Keratinocyte (primary cell): Measurements from ENCODE around the gene CD27. TPM values are rescaled to one million over a fixed set of nuclear protein-coding genes. Genes with fewer than 3 reads are reported as not detected.

ENCODE experiments used
- DNase-seq: peaks from one replicate; pipeline ENCODE4 v3.0.0-alpha.2; 2011; ENCODE audit warnings: low read depth, missing footprints, low spot score
- FAIRE-seq: peaks from 2 replicates; lab custom pipeline; 2011; peaks lifted over from hg19 to GRCh38; lab: Jason Lieb, UNC
- H2AFZ ChIP-seq: 2 replicates; pipeline ENCODE4 v1.6.0; 2012; ENCODE audit warnings: low read length, control low read depth, inconsistent platforms; ENCODE audit not compliant: control insufficient read depth
- H3K27ac ChIP-seq: 2 replicates; pipeline ENCODE4 v1.5.1; 2011; ENCODE audit warnings: low read length; ENCODE audit not compliant: control insufficient read depth, insufficient read depth
- H3K27me3 ChIP-seq: 3 replicates; pipeline ENCODE4 v1.6.0; 2011; ENCODE audit warnings: low read length; ENCODE audit not compliant: control insufficient read depth, insufficient read depth; ENCODE audit errors: extremely low read depth
- H3K36me3 ChIP-seq, 2 experiments: 2 replicates in 1 of 2; 3 replicates in 1 of 2; pipeline ENCODE4 v1.5.1; 2011; ENCODE audit warnings: low read length in 2 of 2, mild to moderate bottlenecking in 1 of 2; ENCODE audit not compliant: control insufficient read depth in 2 of 2, insufficient read depth in 2 of 2; ENCODE audit errors: extremely low read depth in 1 of 2
- H3K4me1 ChIP-seq: 3 replicates; pipeline ENCODE4 v1.5.1; 2011; ENCODE audit warnings: low read length; ENCODE audit not compliant: control insufficient read depth, insufficient read depth; ENCODE audit errors: extremely low read depth
- H3K4me2 ChIP-seq: 3 replicates; pipeline ENCODE4 v1.6.0; 2011; ENCODE audit warnings: low read depth, low read length; ENCODE audit not compliant: control insufficient read depth, insufficient read depth; ENCODE audit errors: extremely low read depth
- H3K4me3 ChIP-seq, 3 experiments: fragments of 200-600 bp in 1 of 3; sonication (generic) in 1 of 3; 2 replicates in 2 of 3; 3 replicates in 1 of 3; pipeline ENCODE4 v1.5.1; 2011 to 2016; ENCODE audit warnings: low read length in 3 of 3, mild to moderate bottlenecking in 3 of 3, control low read depth in 2 of 3, inconsistent platforms in 1 of 3, low read depth in 1 of 3, mixed read lengths in 1 of 3, mixed run types in 1 of 3, moderate library complexity in 1 of 3; ENCODE audit not compliant: control insufficient read depth in 2 of 3, insufficient read depth in 2 of 3; ENCODE audit errors: extremely low read depth in 1 of 3
- H3K79me2 ChIP-seq: 2 replicates; pipeline ENCODE4 v1.6.0; 2012; ENCODE audit warnings: low read length; ENCODE audit not compliant: control insufficient read depth, insufficient read depth
- H3K9ac ChIP-seq: 3 replicates; pipeline ENCODE4 v1.6.0; 2011; ENCODE audit warnings: low read length; ENCODE audit not compliant: control insufficient read depth, insufficient read depth; ENCODE audit errors: extremely low read depth
- H3K9me1 ChIP-seq: 3 replicates; pipeline ENCODE4 v1.6.0; 2011; ENCODE audit warnings: low read length; ENCODE audit not compliant: control insufficient read depth, insufficient read depth; ENCODE audit errors: extremely low read depth
- H3K9me3 ChIP-seq: 2 replicates; pipeline ENCODE4 v1.5.1; 2012; ENCODE audit warnings: low read depth, low read length; ENCODE audit not compliant: control insufficient read depth
- H4K20me1 ChIP-seq: 3 replicates; pipeline ENCODE4 v1.6.0; 2011; ENCODE audit warnings: low read length; ENCODE audit not compliant: control insufficient read depth, insufficient read depth; ENCODE audit errors: extremely low read depth
- EZH2 ChIP-seq: IDR thresholded peaks from one replicate; pipeline ENCODE4 v1.6.1; 2012; ENCODE audit warnings: inconsistent platforms, mild to moderate bottlenecking, low read length, moderate library complexity
- dilution Hi-C: fragments of 300-500 bp; cut with MboI; formaldehyde crosslinking; loops from one replicate; pipeline ENCODE4 v1.7.0; 2020; ENCODE audit warnings: low sequenced_read_pairs; ENCODE audit not compliant: extremely low pct_ligation_motif_present
- polyA plus RNA-seq, 5 experiments: library from polyadenylated mRNA; depleted of rRNA in 3 of 5; stranded (reverse) in 3 of 5; stranded (forward) in 1 of 5; unstranded in 1 of 5; fragments of >200 nt; gene quantifications; 1 replicate in 1 of 5; 2 replicates in 3 of 5; 3 replicates in 1 of 5; pipeline versions ENCODE4 v1.2.1 to v1.2.3, GENCODE V29; 2011 to 2012; ENCODE audit warnings: missing spikeins in 2 of 5, low read depth in 1 of 5, low replicate concordance in 1 of 5
- TF ChIP-seq, protein P1 (sequence below), 3 experiments: IDR thresholded peaks in 1 of 3; conservative IDR thresholded peaks in 1 of 3; optimal IDR thresholded peaks in 1 of 3; 2 replicates in 2 of 3; 3 replicates in 1 of 3; pipeline versions ENCODE3 to v1.5.1; 2011; ENCODE audit warnings: low read length in 3 of 3, mild to moderate bottlenecking in 3 of 3, moderate library complexity in 2 of 3, control low read depth in 1 of 3, inconsistent platforms in 1 of 3; ENCODE audit not compliant: insufficient read depth in 2 of 3; ENCODE audit errors: extremely low read depth in 1 of 3

CD27 gene
- polyA plus RNA-seq, 1 donor (not counting 4 experiments of a cell fraction or from before 2014, with no cell fraction given): not detected

GRCh38 chr12:6438345-6438744 lies 6.4 kb upstream of the CD27 start:
- no peak overlapping the region for H3K4me2 ChIP-seq
- no peaks in the 10 kb centered on the region for H3K79me2 ChIP-seq
- no peaks in the 10 kb centered on the region for H3K36me3 ChIP-seq
- no peak overlapping the region for H3K4me3 ChIP-seq
- DNase-seq (no peak), FAIRE-seq (no peak)
- no peaks in the 10 kb centered on the region for H3K4me1 ChIP-seq
- no peak overlapping the region for H2AFZ ChIP-seq
- TF ChIP-seq EZH2: no peak
- TF ChIP-seq, protein P1, sequence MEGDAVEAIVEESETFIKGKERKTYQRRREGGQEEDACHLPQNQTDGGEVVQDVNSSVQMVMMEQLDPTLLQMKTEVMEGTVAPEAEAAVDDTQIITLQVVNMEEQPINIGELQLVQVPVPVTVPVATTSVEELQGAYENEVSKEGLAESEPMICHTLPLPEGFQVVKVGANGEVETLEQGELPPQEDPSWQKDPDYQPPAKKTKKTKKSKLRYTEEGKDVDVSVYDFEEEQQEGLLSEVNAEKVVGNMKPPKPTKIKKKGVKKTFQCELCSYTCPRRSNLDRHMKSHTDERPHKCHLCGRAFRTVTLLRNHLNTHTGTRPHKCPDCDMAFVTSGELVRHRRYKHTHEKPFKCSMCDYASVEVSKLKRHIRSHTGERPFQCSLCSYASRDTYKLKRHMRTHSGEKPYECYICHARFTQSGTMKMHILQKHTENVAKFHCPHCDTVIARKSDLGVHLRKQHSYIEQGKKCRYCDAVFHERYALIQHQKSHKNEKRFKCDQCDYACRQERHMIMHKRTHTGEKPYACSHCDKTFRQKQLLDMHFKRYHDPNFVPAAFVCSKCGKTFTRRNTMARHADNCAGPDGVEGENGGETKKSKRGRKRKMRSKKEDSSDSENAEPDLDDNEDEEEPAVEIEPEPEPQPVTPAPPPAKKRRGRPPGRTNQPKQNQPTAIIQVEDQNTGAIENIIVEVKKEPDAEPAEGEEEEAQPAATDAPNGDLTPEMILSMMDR (optimal IDR thresholded peaks at IDR 0.05 in 1 of 3, IDR thresholded peaks at IDR 0.05 in 1 of 3, conservative IDR thresholded peaks at IDR 0.05 in 1 of 3; ENCODE audit: extremely low read depth in 1 of 3, insufficient read depth in 2 of 3, low read length in 3 of 3): no peak
- dilution Hi-C loops: no loop called here
- no peaks in the 10 kb centered on the region for H4K20me1 ChIP-seq
- H3K27me3 ChIP-seq: no peaks in the 10 kb centered on the region
- no peak overlapping the region for H3K9ac ChIP-seq
- H3K9me1 ChIP-seq: no peaks in the 10 kb centered on the region
- H3K27ac ChIP-seq: no peak overlapping the region
- H3K9me3 ChIP-seq: no peaks in the 10 kb centered on the region

DNA sequence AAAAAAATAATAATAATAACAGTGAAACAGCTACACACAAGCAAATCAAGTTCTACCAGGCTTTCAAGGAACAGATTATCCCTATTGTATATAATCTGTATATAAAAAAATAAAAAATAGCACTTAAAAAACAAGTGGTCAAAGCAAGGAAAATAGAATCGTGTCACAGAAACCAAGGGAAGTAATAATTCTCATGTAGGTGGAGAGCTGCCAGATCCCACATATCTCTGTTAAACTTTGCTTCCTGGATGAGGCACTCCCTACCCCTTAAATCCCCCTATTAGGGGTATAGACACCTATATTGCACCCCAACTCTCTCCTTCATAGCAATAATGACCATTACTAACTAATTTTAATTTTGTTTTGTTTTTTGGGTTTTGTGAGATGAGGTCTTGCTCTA lies 4.4 kb upstream of the CD27 start:
- dilution Hi-C loops: no loop called here
- no peaks in the 10 kb centered on the region for H3K9me3 ChIP-seq
- no peak overlapping the region for H2AFZ ChIP-seq
- no peak overlapping the region for H3K9ac ChIP-seq
- no peak overlapping the region for H3K4me3 ChIP-seq
- no peak for DNase-seq
- H3K4me1 ChIP-seq: no peaks in the 10 kb centered on the region
- no peak overlapping the region for H3K27ac ChIP-seq
- no peaks in the 10 kb centered on the region for H3K27me3 ChIP-seq
- TF ChIP-seq EZH2: no peak
- TF ChIP-seq, protein P1 (optimal IDR thresholded peaks at IDR 0.05 in 1 of 3, IDR thresholded peaks at IDR 0.05 in 1 of 3, conservative IDR thresholded peaks at IDR 0.05 in 1 of 3; ENCODE audit: extremely low read depth in 1 of 3, insufficient read depth in 2 of 3, low read length in 3 of 3): no peak
- no peak overlapping the region for H3K4me2 ChIP-seq
- H3K79me2 ChIP-seq: no peaks in the 10 kb centered on the region
- no peaks in the 10 kb centered on the region for H3K9me1 ChIP-seq
- FAIRE-seq: no peak
- H3K36me3 ChIP-seq: no peaks in the 10 kb centered on the region
- H4K20me1 ChIP-seq: no peaks in the 10 kb centered on the region
